Measurements from ENCODE around the gene PKNOX2.

DNA sequence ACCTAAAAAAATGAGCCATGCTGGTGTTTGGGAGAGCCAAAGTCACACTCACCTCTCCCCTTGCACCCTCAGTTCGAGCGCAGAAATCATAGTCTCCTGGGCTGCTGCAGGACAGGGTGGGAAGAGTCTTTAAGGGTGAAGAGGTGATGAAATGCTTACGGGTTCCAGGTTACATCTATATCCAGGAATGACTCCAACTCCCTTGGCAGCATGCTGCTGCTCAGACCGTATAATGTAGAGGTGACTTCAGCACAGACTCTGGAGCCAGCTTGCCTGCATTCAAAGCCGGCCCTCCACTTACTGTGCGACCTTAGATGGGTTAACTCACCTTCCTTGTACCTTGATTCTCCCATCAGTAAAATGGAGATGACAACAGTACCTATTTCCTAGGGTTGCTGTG is 17.3 kb upstream of the PKNOX2 start:
- TF ChIP-seq, protein P1, sequence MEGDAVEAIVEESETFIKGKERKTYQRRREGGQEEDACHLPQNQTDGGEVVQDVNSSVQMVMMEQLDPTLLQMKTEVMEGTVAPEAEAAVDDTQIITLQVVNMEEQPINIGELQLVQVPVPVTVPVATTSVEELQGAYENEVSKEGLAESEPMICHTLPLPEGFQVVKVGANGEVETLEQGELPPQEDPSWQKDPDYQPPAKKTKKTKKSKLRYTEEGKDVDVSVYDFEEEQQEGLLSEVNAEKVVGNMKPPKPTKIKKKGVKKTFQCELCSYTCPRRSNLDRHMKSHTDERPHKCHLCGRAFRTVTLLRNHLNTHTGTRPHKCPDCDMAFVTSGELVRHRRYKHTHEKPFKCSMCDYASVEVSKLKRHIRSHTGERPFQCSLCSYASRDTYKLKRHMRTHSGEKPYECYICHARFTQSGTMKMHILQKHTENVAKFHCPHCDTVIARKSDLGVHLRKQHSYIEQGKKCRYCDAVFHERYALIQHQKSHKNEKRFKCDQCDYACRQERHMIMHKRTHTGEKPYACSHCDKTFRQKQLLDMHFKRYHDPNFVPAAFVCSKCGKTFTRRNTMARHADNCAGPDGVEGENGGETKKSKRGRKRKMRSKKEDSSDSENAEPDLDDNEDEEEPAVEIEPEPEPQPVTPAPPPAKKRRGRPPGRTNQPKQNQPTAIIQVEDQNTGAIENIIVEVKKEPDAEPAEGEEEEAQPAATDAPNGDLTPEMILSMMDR (IDR thresholded peaks at IDR 0.05; ENCODE audit: low read depth, low read length) = no peak
- TF ChIP-seq EZH2phosphoT487 (IDR thresholded peaks at IDR 0.05; ENCODE audit: low read depth) = no peak
